GM19372 (cell line): Measurements from ENCODE around the gene KCNJ3.

Source experiments
- ATAC-seq: cut with Tn5 transposase; IDR thresholded peaks from one replicate; pipeline ENCODE4 v1.9.1; 2021; ENCODE audit warnings: mild to moderate bottlenecking, low read depth, moderate library complexity; ENCODE audit not compliant: unreplicated experiment

Gene KCNJ3

GRCh38 chr2:154698296-154698720 is at the start of gene KCNJ3:
Gene KCNJ3 (plus strand): TSS chr2:154698695. CDS start chr2:154698776, 81 bp downstream.
- ATAC-seq: no peak

GRCh38 chr2:154655499-154655898 is 43.0 kb upstream of the KCNJ3 start:
- no peak for ATAC-seq

GRCh38 chr2:154658854-154659253 is 39.6 kb upstream of the KCNJ3 start:
- no peak for ATAC-seq

GRCh38 chr2:154664248-154664647 is 34.2 kb upstream of the KCNJ3 start:
- ATAC-seq: no peak

GRCh38 chr2:154670083-154670482 is 28.4 kb upstream of the KCNJ3 start:
- no peak for ATAC-seq

GRCh38 chr2:154673694-154674093 is 24.8 kb upstream of the KCNJ3 start:
- no peak for ATAC-seq

GRCh38 chr2:154677401-154677800 is 21.1 kb upstream of the KCNJ3 start:
- ATAC-seq: no peak

GRCh38 chr2:154681741-154682140 is 16.8 kb upstream of the KCNJ3 start:
- ATAC-seq: no peak

- no peak for ATAC-seq
These were observed 12.3 kb upstream of the KCNJ3 start for GRCh38 chr2:154686162-154686561.

GRCh38 chr2:154688373-154688772 is 10.1 kb upstream of the KCNJ3 start:
- ATAC-seq: no peak

- ATAC-seq: no peak
These were observed 9.3 kb upstream of the KCNJ3 start for GRCh38 chr2:154689158-154689557.

GRCh38 chr2:154692927-154693326 is 5.6 kb upstream of the KCNJ3 start:
- no peak for ATAC-seq

GRCh38 chr2:154693741-154694340 is 4.7 kb upstream of the KCNJ3 start:
- ATAC-seq: no peak

- no peak for ATAC-seq
These were observed 3.6 kb upstream of the KCNJ3 start for GRCh38 chr2:154694881-154695280.

- no peak for ATAC-seq
These were observed 2.1 kb upstream of the KCNJ3 start for GRCh38 chr2:154696369-154696768.

- no peak for ATAC-seq
These were observed 1.6 kb upstream of the KCNJ3 start for GRCh38 chr2:154696810-154697417.

- ATAC-seq: no peak
These were observed 860 bp upstream of the KCNJ3 start for GRCh38 chr2:154697418-154698252.

GRCh38 chr2:154698721-154699574 is 453 bp downstream of the KCNJ3 start:
- no peak for ATAC-seq

- ATAC-seq: no peak
These were observed 1.1 kb downstream of the KCNJ3 start for GRCh38 chr2:154699575-154699930.

GRCh38 chr2:154700136-154700535 is 1.6 kb downstream of the KCNJ3 start:
- ATAC-seq: no peak

GRCh38 chr2:154704991-154705390 is 6.5 kb downstream of the KCNJ3 start:
- no peak for ATAC-seq
